Stimulated activated CD4-positive, alpha-beta T cell treated with anti-CD3 and anti-CD28 coated beads, Interleukin-2, amount 100 ng/mL, for 4 hours (primary cell): ENCODE measurements around the gene GNB5.
"Not testable (repeated sequence)": the region's sequence is repeated elsewhere in the genome, so short reads cannot be mapped to it uniquely, and the experiment has no call there.

Source experiments
- DNase-seq: peaks from one replicate; pipeline ENCODE4 v3.0.0-alpha.2; 2020; ENCODE audit warnings: low read depth

GNB5 gene

GRCh38 chr15:52165494-52166131 is 25.6 kb downstream of the GNB5 start:
- not testable (repeated sequence) for DNase-seq

- no peak for DNase-seq
Measured at GRCh38 chr15:52164631-52165265, 26.4 kb downstream of the GNB5 start.

GRCh38 chr15:52163321-52164190 is 27.6 kb downstream of the GNB5 start:
- peak; percentile 3 for DNase-seq

GRCh38 chr15:52162876-52163275 is 28.3 kb downstream of the GNB5 start:
- DNase-seq: no peak

DNA sequence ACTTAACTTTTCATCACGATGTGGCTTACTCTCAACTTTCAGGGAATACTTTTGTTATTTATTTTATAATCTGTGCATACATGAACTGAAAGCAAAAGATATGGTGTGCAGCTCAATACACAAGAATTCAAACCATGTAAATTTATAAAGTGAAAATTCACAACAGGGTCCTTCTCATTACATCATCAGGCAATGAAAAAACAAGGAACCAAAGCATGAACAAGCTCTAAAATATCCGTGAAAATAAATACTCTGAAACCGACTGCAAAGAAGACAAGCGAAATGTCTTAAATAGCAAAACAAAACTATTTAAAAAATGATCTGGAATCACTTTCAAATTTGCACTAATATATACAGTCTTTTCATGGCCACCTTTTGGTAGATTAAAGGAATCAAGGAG is 28.9 kb downstream of the GNB5 start:
- DNase-seq: no peak

DNA sequence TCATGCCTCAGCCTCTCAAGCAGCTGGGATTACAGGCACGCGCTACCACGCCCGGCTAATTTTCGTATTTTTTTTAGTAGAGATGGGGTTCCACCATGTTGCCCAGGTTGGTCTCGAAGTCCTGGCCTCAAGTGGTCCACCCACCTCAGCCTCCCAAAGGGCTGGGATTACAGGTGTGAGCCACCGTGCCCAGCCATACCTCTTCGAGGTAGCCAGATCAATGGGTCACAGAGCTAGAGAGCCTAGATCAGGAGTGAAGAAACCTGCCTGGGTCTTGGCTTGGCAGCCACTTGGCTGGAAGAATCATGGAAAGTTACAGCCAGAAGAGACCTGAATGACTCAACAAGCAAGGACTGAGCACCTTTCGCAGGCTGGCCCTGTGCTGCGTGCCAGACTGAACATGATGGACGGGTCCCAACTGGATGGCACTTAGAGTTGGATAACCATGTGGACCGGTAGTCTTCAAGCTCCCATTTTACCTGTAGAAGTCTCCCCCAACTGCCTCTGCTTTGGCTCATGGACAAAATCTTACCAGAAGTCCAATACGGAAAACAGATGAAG is 29.7 kb downstream of the GNB5 start:
- no peak for DNase-seq

DNA sequence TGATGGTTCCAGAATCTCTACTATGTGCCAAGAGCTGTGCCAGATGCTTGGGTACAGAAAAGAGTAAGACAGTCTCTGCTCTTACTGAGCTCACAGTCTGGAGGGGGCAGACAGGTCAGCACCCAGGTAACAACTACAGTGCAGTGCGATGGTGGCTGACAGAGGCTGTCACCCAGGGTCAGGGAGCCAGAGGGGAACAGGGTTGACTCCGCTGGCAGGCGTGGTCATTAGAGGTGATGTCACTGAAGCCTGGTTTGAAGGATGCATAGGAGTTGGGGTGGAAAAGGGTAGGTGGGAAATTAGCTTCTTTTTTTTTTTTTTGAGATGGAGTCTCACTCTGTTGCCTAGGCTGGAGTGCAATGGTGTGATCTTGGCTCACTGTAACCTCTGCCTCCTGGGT is 31.5 kb downstream of the GNB5 start:
- no peak for DNase-seq

- no peak for DNase-seq
Measured at GRCh38 chr15:52158084-52158765, 33.0 kb downstream of the GNB5 start.

DNA sequence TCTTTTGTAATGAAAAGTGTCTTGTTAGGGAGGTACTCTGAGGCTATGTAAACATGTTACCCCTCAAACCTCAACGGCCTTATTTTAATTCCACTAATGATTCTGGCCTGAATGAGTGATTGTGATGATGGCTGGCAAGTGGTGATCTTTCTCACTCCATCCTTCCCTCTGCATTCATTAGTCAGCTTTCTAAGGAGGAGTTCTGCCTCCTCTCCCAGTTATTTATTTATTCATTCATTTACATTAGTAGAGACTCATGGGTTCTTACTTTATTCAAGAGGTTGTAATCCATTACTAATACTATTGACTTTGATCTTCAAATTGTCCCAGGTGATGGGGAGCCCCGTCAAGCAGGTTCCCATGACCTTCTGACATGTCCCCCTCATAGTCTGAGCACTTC is 35.3 kb downstream of the GNB5 start:
- no peak for DNase-seq

DNA sequence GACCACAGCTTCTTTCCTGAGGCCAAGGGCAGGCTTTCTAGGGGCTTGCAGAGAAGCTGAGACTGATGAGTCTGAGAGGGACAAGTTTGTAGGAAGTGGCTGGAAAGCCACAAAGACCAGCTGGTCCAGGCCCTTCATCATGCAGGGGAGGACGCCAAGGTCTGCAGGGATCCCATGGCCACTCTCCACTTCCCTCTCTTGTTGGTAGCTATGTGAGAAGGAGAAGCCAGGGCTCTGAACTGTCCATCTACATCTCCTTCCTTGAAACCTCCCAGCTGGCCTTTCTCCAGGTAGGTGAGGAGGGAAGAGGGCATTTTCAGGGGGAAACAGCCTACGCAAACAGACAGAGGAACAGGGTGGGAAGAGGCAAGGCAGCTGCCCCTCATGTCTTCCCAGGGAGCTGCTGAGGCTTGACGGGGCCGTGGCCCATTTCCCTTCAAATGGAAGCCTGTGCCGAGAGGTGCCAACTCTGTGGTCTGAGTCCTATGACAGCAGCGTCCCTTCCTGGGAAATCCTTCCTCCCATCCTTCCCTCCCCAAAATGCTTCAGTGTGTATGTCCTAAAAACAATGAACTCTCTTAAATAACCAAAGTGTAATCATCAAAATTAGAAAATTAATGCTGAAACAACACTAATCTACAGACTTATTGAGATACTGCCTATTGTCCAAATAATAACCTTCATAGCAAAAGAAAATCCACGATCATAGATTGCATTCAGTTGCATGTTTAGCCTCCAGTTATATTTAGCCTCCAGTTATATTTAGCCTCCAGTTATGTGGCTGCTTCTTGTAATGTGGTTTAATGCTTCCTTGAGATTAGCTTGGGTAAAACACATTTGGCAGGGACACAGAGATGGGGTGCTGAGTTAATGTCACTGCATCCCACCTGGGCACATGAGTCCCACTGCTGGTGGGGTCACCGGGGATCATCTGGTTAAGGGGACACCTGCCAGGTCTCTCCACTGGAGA is 36.0 kb downstream of the GNB5 start:
- no peak for DNase-seq

DNA sequence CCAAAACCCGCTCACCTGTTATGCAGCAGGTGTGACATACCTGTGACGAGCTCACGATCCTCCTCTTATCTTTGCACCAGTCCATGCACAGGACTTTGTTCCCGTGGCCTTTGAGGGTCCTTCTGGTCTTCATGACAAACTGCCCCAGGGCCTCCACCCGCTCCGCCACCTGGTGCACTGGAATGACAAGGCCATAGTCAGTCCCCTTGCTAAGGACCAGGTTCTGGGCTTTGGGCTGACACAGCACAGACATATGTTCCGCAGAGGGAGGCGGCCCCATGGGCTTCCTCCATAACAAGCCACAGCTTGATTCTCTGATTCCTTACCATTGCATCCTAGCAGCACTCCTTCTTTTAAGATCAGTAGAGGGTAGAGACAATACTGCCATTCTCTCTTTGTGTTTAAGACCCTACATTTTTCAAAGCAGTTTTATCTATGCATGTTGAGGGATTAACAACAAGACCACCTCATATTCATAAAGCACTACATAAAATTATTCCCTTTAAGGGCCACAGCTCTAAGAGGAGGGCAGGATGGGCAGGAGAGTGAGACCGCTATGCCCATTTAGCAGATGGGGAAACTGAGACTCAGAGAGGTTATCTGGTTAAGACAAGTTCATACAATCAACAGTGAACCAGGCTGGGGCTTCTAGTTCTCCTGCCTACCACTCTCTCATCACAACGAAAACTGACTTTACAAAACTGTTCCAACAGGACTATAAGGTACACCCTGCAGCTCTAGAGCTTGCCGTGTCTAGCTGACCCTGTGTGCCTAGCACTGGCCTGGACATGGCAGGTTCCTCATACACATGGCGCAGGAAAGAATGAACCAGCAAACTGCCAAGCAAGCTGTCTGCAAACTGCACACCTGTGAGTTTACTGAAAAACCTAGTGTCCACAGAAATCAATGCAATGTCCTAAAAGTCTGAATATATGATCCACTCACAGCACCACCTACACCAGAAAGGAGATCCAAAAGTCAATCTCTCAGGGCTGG is 37.0 kb downstream of the GNB5 start:
- no peak for DNase-seq

DNA sequence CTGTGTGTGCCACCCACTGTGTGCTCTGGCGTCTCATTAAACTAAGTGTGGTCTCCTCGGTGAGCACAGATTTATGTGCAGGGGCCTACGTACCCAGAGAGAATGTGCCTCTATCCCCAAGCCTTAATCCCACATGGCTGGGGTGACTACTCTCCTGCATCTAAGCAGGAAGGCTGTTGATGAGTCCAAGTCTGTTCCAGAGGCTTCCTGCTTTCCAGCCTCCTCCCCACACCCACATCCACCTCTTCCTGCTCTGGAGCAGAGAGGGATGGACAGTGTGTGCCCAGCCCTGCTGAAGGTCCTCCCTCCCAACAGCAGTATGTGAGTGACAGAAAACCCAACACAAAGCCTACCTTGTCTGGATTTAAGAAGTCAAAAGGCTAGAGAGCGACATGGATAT is 39.8 kb downstream of the GNB5 start:
- no peak for DNase-seq

- no peak for DNase-seq
Measured at GRCh38 chr15:52150871-52151270, 40.3 kb downstream of the GNB5 start.

DNA sequence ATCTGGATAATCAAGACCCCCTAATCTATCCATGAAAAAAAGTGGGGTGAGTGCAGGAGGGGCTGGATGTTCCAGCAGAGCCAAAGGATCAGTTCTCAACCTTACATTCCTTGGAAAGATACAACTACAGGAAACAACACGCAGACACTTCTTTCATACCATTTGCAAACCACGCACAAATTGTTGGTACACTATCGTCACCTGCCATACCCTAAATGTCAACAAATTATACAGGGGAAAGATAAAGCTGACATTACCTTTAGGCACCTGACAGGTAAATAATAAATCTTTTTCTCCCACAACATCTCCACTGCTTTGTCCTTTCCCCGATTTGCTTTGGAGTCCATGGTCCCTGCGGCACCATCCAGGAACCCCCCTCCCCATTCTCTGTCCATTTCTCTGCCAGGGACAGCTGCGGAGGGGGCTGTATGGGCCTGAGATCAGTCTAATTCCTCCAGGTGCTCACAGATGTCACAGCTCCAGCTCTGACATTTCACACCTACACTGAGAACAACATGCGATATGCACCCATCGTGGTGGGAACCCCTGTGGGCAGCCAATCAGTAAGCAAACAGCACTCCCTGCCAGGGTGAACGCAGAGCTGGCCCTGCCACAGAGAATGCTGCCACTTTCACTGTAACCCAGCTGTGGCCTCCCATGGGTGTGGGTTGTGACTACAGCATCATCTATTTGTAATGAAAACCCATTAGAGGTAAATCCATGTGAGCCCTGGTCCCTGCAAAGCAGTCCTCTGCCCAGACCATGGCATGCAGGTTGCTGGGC is 41.0 kb downstream of the GNB5 start:
- no peak for DNase-seq

GRCh38 chr15:52148403-52148802 is 42.8 kb downstream of the GNB5 start:
- DNase-seq: no peak

DNA sequence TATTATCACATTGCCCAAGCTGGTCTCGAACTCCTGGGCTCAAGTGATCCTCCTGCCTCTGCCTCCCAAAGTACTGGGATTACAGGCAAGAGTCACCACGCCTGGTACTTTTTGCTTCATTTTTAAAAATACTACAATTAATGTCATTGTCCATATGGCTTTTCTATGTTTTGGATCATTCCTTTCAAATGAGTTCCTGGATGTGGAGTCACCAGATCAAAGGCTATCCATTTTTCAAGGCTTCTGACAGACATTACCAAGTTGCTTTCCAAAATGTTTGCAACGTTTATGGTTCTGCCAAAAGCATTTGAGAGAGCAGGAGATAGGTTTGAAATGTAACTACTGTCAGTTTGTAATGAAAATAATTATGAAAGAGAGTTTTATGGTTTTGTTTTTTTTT is 44.4 kb downstream of the GNB5 start:
- DNase-seq: no peak

- no peak for DNase-seq
Measured at GRCh38 chr15:52146261-52146660, 44.9 kb downstream of the GNB5 start.

- DNase-seq: no peak
Measured at GRCh38 chr15:52144656-52145178, 46.5 kb downstream of the GNB5 start.

DNA sequence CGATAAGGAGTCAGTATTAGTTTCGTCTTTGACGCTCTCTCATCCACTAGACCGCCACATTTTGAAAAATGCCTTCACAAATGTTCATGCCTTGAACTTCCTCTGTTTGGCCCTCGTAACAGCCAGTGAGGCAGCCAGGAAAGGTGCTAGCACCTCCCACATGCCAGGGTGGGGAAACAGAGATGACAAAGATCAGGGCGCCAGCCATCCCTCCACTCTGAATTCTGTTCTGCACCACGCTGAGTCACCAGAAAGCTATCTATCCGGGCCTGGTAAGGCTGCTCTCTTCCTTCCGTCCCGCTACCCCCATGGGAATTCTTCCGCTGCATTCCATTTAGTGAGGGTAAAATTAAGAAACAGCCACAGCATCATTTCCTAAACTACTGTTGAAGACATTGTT is 47.3 kb downstream of the GNB5 start:
- no peak for DNase-seq
